Suprapubic skin (tissue), 4 donors: ENCODE results near the gene TUT1. TPM values are rescaled to one million over a fixed set of nuclear protein-coding genes. Genes with fewer than 3 reads are reported as not detected.

Experiments used
- DNase-seq, 2 donors: peaks; one replicate each; pipeline ENCODE4 v3.0.0-alpha.2; 2019; ENCODE audit warnings: low spot score in 2 of 2
- H3K27ac ChIP-seq: fragments of 200-600 bp; sonication (generic); one replicate; pipeline ENCODE4 v1.5.1; 2019
- H3K27me3 ChIP-seq: fragments of 200-600 bp; sonication (generic); one replicate; pipeline ENCODE4 v1.5.1; 2019
- H3K36me3 ChIP-seq: fragments of 200-600 bp; sonication (generic); one replicate; pipeline ENCODE4 v1.5.1; 2019
- H3K4me1 ChIP-seq: fragments of 200-600 bp; sonication (generic); one replicate; pipeline ENCODE4 v1.5.1; 2019
- H3K4me3 ChIP-seq: fragments of 200-600 bp; sonication (generic); one replicate; pipeline ENCODE4 v1.5.1; 2019; ENCODE audit warnings: mild to moderate bottlenecking
- H3K9me3 ChIP-seq: fragments of 200-600 bp; sonication (generic); one replicate; pipeline ENCODE4 v1.5.1; 2019
- EP300 ChIP-seq: sonication (generic); formaldehyde crosslinking; IDR thresholded peaks from one replicate; pipeline ENCODE4 v1.6.1; 2017; ENCODE audit warnings: antibody characterized with exemption
- POLR2A ChIP-seq, 2 donors: fragments of 450-650 bp; IDR thresholded peaks; one replicate each; pipeline ENCODE4 v1.6.1; 2017; ENCODE audit warnings: antibody characterized with exemption in 2 of 2, mild to moderate bottlenecking in 2 of 2, moderate library complexity in 2 of 2
- POLR2AphosphoS5 ChIP-seq, 3 donors: sonication (generic); formaldehyde crosslinking; IDR thresholded peaks; one replicate each; pipeline ENCODE4 v1.6.1; 2017; ENCODE audit warnings: antibody characterized with exemption in 3 of 3
- WGBS: methylation state at CpG from one replicate; pipeline ENCODE4 v1.1.5; 2018; 5-methylcytosine and 5-hydroxymethylcytosine counted together
- total RNA-seq, 4 donors: library from RNA; depleted of rRNA; stranded (reverse); fragments of >200 nt; gene quantifications; one replicate each; pipeline ENCODE4 v1.1.0, GENCODE V29; 2016
- TF ChIP-seq, protein P1 (sequence below), 2 donors: fragments of 200-600 bp in 1 of 2; fragments of 450-650 bp in 1 of 2; sonication (generic) in 1 of 2; IDR thresholded peaks; one replicate each; pipeline ENCODE4 v1.5.1; 2016 to 2019; ENCODE audit warnings: antibody characterized with exemption in 2 of 2, mild to moderate bottlenecking in 1 of 2, moderate library complexity in 1 of 2

Gene TUT1
- total RNA-seq, 4 donors from 2014 or later, result 8.0 to 16.3 (median 12.5) TPM

DNA sequence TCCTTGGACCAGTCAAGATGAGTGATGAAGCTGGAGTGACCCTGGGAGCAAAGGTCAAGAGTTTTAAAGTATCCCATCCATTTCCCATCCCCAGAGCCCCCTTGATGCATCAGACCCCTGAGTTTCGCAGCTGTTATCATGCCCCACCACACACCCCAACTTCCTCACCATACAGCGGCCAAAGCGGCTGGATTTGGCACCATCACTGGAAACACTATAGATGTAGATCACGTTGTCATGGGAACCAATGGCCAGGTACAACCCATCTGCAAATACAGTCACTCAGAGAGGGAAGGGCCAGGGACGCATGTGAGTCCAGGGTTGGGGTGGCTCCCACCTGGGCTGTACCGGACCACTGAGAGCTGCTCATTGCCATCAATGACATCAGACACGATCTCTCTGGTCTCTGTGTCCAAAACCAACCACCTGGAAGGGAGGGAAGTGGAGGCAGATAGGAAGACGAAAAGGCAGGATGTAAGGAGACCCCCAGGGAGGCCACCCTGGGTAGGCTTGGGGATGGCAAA lies 12.5 kb upstream of the TUT1 start:
- H3K4me1 ChIP-seq, result peaks cover 43% of the 10 kb centered on the region
- no peaks in the 10 kb centered on the region for H3K27me3 ChIP-seq
- no peak overlapping the region for H3K4me3 ChIP-seq
- DNase-seq, result no peak
- WGBS, result 94% methylated on average over 8 of the region's 8 CpGs
- TF ChIP-seq POLR2AphosphoS5 (IDR thresholded peaks at IDR 0.05), result no peak
- no peak for TF ChIP-seq POLR2A (IDR thresholded peaks at IDR 0.05)
- TF ChIP-seq, protein P1, sequence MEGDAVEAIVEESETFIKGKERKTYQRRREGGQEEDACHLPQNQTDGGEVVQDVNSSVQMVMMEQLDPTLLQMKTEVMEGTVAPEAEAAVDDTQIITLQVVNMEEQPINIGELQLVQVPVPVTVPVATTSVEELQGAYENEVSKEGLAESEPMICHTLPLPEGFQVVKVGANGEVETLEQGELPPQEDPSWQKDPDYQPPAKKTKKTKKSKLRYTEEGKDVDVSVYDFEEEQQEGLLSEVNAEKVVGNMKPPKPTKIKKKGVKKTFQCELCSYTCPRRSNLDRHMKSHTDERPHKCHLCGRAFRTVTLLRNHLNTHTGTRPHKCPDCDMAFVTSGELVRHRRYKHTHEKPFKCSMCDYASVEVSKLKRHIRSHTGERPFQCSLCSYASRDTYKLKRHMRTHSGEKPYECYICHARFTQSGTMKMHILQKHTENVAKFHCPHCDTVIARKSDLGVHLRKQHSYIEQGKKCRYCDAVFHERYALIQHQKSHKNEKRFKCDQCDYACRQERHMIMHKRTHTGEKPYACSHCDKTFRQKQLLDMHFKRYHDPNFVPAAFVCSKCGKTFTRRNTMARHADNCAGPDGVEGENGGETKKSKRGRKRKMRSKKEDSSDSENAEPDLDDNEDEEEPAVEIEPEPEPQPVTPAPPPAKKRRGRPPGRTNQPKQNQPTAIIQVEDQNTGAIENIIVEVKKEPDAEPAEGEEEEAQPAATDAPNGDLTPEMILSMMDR (IDR thresholded peaks at IDR 0.05), result no peak
- TF ChIP-seq EP300, result no peak
- H3K36me3 ChIP-seq, result peaks cover 28% of the 10 kb centered on the region
- H3K9me3 ChIP-seq, result no peaks in the 10 kb centered on the region
- no peak overlapping the region for H3K27ac ChIP-seq

DNA sequence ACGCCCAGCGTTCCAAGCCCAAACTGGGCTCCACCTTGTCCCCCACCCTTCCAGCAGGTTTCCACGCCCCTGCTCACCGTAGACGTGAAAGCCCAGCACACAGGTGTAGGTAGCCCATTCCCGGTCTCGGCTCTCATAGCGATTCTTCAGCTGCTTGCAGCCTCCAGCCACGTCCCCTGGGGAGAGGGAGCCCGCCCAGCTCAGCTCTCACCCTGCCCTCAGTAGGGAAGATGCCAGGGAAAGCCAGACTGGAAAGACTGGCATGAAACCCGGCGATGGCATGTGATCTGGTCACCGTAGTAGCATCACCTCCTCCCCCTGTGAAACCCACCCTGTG lies 11.7 kb upstream of the TUT1 start:
- WGBS, result 16% methylated on average over 5 of the region's 13 CpGs
- H3K36me3 ChIP-seq, result peaks cover 25% of the 10 kb centered on the region
- peaks cover 51% of the 10 kb centered on the region for H3K4me1 ChIP-seq

DNA sequence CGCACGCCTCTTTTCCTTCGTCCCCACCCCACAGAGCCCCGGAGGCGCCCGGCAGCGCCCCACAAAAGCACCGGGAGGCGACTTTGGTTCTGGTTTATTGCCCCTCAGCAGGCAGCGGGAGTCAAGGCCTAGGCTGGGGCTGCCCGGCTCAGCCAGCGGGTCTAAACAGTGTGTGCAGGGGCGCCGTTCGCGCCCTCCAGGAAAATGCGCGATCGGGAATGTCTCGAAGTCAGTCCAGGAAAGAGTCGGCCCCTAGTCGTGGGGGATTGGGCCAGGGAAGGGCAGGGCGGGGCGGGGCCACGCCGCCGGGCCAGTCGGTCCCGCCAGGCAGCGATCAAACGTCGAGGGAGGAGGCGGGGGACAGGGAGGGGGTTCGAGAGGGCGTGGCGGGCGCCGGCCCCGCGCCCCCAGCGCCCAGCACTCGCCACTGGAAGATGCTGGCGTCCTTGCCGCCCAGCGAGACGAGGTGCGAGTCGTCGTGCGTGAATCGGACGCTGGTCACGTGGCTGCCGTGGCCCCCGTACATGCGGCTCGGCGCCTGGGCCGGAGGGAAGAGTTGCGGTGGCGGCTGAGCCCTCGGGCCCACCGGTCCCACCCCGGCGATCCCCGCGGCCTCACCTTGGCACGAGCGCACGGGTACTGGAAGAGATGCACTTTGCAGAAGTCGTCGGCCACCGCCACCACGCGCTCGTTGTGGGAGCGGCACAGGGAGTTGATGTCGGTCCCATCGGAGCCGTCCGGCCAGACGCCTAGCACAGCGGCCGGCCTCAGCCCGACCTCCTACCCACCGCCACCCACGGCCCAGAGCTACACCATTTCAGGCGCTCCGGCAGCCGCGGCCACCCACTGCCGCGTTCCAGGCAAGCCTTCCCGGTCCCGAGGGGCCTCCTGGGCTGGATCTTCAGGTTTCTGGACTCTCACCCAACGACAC lies 11.1 kb upstream of the TUT1 start:
- Histone ChIP-seq H3K9me3 (no peaks in the 10 kb centered on the region), H3K4me3 (peak overlapping the region; percentile 100), H3K4me1 (peaks cover 55% of the 10 kb centered on the region), H3K27me3 (no peaks in the 10 kb centered on the region), H3K27ac (peak overlapping the region; percentile 99), H3K36me3 (peaks cover 30% of the 10 kb centered on the region)
- WGBS, result 0% methylated on average over 26 of the region's 96 CpGs
- TF ChIP-seq, protein P1 (IDR thresholded peaks at IDR 0.05), result no peak
- TF ChIP-seq POLR2AphosphoS5 (IDR thresholded peaks at IDR 0.05), result peak in 1 of 3 donors; percentile 41
- TF ChIP-seq EP300, result no peak
- TF ChIP-seq POLR2A (IDR thresholded peaks at IDR 0.05), result no peak
- peak; percentile 87 to 88 for DNase-seq

More for the DNA sequence above, 11.7 kb upstream of the TUT1 start:
- Histone ChIP-seq H3K27ac (peak overlapping the region; percentile 99), H3K9me3 (no peaks in the 10 kb centered on the region), H3K4me3 (peak overlapping the region; percentile 100), H3K27me3 (no peaks in the 10 kb centered on the region)
- no peak for DNase-seq
- TF ChIP-seq, protein P1 (IDR thresholded peaks at IDR 0.05), result no peak
- no peak for TF ChIP-seq EP300

DNA sequence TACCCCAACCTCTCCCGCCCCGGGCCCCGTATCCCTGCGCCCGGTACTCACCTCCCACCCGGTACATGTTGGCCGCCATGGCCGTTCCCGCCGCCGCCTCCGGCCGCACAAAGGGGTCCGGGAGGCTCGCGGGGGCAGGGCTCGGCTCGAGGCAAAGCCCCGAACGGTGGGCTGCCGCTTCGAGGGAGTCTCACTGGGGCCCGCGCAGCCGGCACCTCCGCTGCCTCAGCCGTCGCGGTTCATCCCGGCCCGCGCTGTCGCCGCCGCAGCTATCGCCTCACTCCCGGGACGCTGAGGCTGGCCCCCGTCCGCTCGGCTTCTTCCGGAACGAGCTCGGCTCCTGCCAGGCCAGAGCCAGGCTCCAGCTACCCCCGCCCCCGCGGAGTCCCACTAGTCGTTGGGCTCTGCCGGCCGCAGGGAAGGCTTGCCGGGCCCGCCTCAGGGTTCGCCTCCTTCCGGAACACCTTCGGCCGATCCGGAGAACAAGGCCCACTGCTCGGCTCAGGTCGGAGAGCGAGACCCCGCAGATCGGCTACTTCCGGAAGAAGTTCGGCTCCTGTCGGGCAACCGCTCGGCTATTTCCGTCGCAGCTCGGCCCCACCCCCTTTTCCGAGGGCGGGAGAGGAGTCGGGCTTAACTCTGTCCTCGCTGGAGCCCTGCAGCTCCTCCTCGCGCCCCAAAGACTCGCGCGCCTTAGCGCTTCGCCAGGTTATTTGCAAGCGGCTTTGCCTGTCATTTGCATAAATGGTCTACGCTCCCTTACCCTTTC lies 10.2 kb upstream of the TUT1 start, which contains the start of gene MTA2:
TSS of gene MTA2 (minus strand) at position 494 of the 769 bp plus-strand sequence. CDS start at position 79, 415 bp downstream.
- Histone ChIP-seq H3K4me1 (peaks cover 55% of the 10 kb centered on the region), H3K36me3 (peaks cover 32% of the 10 kb centered on the region), H3K4me3 (peak within 1 kb of the TSS; percentile 100), H3K9me3 (no peaks in the 10 kb centered on the region), H3K27ac (peak within 1 kb of the TSS; percentile 99), H3K27me3 (no peaks in the 10 kb centered on the region)
- no peak for TF ChIP-seq EP300
- TF ChIP-seq POLR2AphosphoS5 (IDR thresholded peaks at IDR 0.05), result peak in 1 of 3 donors; percentile 92
- peak; percentile 99 for DNase-seq
- under 1% methylated on average over 30 of the region's 83 CpGs for WGBS

DNA sequence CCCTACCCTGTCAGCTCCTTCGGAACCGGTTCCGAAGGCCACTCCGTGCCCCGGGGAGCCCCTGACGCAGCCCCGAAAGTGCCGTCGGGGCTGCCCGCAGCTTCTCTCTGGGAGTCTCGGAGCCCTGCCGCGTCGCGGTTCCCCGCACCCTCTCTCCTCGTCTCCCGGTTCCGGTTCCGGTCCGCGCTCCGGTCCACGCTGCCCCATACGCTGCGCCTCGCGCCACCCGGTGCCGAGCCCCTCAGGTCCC lies 9.7 kb upstream of the TUT1 start:
- WGBS, result no CpG with 5 or more reads among the region's 30 CpGs
- peaks cover 37% of the 10 kb centered on the region for H3K36me3 ChIP-seq
- peaks cover 55% of the 10 kb centered on the region for H3K4me1 ChIP-seq
- no peaks in the 10 kb centered on the region for H3K9me3 ChIP-seq
- peak in 1 of 2 donors; percentile 88 for DNase-seq
- H3K27ac ChIP-seq, result peak overlapping the region; percentile 99
- TF ChIP-seq POLR2A (IDR thresholded peaks at IDR 0.05) (no peak), EP300 (no peak), POLR2AphosphoS5 (IDR thresholded peaks at IDR 0.05) (no peak)
- TF ChIP-seq, protein P1 (IDR thresholded peaks at IDR 0.05), result no peak
- no peaks in the 10 kb centered on the region for H3K27me3 ChIP-seq
- peak overlapping the region; percentile 100 for H3K4me3 ChIP-seq
